Colonic mucosa (tissue), 4 donors: ENCODE results near the gene PANK4. TPM values are rescaled to one million over a fixed set of nuclear protein-coding genes. Genes with fewer than 3 reads are reported as not detected.

Experiments
- DNase-seq: peaks from one replicate; pipeline ENCODE4 v3.0.0-alpha.2; 2020
- H3K27ac ChIP-seq: fragments of 200-600 bp; one replicate; pipeline ENCODE4 v1.8.0; 2021
- H3K27me3 ChIP-seq: fragments of 200-600 bp; one replicate; pipeline ENCODE4 v1.8.0; 2021
- H3K36me3 ChIP-seq: fragments of 200-600 bp; one replicate; pipeline ENCODE4 v1.8.0; 2021
- H3K4me1 ChIP-seq: fragments of 200-600 bp; one replicate; pipeline ENCODE4 v1.8.0; 2021; ENCODE audit warnings: mild to moderate bottlenecking
- H3K4me3 ChIP-seq: fragments of 200-600 bp; one replicate; pipeline ENCODE4 v1.8.0; 2021
- H3K9ac ChIP-seq, 2 donors: one replicate each; pipeline ENCODE4 v1.7.0; 2013; ENCODE audit warnings: control low read depth in 2 of 2, low read depth in 2 of 2, low read length in 2 of 2
- H3K9me3 ChIP-seq: fragments of 200-600 bp; one replicate; pipeline ENCODE4 v1.8.0; 2021
- intact Hi-C: fragments of 100-400 bp; cut with DNase I; formaldehyde crosslinking; loops from one replicate; pipeline ENCODE4 v1.14.1; 2022
- total RNA-seq, 2 donors: library from RNA; stranded (reverse); fragmentation: NEBNext Ultra II Directional in 1 of 2; extraction: Animal tissue kit (Norgen Biotek cat#: 25700) in 1 of 2; gene quantifications; one replicate each; pipeline ENCODE4 v1.2.1, GENCODE V29; 2021
- TF ChIP-seq, protein P1 (sequence below): fragments of 200-600 bp; IDR thresholded peaks from one replicate; pipeline ENCODE4 v1.8.0; 2022; ENCODE audit warnings: antibody characterized with exemption, mild to moderate bottlenecking
- donor health status: healthy.
- donor health status: DM: no; HTN: no; CAD: no.
- donor health status: DM: no; HTN: no; CAD: no.

The PANK4 gene
- total RNA-seq, 2 donors from 2014 or later, result 27.0 to 42.0 TPM

DNA sequence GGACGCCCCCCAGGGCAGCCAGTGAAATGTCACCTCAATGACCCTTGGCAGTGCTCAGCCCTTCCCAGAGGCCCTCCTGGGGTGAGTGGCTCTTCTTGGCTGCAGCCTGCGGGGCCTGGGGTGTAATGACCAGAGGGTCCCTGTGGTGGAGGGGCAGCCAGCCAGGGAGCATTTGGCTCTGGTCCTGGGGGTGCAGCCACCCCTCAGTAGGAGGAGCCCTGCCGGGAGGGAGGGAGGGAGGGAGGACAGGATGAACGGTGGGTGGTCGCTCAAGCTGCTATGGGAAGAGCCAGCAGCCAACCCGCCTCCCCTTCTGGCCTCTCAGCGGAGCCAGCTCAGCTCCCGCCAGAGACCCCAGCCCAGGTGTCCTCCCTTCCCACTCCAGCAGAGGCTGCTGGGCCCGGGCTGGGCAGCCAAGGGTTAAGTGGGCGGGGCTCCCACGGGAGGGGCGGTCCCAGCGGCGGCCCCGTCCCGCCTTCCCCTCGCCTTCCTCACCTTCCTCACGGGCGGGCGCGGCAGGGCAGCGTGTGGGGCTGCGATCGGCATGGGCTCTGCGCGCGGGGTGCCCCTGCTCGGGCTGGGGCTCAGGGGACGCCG lies 59.3 kb downstream of the PANK4 start:
- Histone ChIP-seq H3K9ac (no peak overlapping the region), H3K9me3 (no peaks in the 10 kb centered on the region), H3K27ac (no peak overlapping the region), H3K27me3 (no peaks in the 10 kb centered on the region), H3K4me3 (no peak overlapping the region), H3K36me3 (no peaks in the 10 kb centered on the region), H3K4me1 (no peaks in the 10 kb centered on the region)
- peak; percentile 26 for DNase-seq
- TF ChIP-seq, protein P1, sequence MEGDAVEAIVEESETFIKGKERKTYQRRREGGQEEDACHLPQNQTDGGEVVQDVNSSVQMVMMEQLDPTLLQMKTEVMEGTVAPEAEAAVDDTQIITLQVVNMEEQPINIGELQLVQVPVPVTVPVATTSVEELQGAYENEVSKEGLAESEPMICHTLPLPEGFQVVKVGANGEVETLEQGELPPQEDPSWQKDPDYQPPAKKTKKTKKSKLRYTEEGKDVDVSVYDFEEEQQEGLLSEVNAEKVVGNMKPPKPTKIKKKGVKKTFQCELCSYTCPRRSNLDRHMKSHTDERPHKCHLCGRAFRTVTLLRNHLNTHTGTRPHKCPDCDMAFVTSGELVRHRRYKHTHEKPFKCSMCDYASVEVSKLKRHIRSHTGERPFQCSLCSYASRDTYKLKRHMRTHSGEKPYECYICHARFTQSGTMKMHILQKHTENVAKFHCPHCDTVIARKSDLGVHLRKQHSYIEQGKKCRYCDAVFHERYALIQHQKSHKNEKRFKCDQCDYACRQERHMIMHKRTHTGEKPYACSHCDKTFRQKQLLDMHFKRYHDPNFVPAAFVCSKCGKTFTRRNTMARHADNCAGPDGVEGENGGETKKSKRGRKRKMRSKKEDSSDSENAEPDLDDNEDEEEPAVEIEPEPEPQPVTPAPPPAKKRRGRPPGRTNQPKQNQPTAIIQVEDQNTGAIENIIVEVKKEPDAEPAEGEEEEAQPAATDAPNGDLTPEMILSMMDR, result no peak
- intact Hi-C loops, result no loop called here

DNA sequence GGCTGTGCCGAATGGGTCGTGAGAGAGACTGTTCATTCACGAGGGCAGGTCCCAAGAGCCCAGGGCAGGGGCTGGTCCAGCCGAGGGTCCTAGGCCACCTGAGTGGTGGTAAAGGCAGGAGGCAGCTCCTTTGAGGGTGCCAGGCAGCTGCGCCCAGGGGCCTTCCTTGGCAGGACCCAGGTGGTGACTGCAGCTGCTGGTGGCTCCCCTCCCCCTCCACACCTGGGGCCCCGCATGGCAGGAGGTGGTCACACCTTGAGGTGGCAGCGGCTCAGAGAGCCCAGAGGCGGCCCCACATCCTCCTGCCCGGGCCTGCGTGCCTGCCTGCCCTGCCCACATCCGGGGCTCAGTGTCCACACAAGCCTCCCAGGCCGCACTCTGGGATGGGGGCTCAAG lies 60.1 kb downstream of the PANK4 start:
- intact Hi-C loops, result no loop called here
- no peaks in the 10 kb centered on the region for H3K36me3 ChIP-seq
- H3K4me1 ChIP-seq, result no peaks in the 10 kb centered on the region
- TF ChIP-seq, protein P1, result no peak
- H3K9ac ChIP-seq, result no peak overlapping the region
- H3K27ac ChIP-seq, result no peak overlapping the region
- DNase-seq, result no peak
- no peaks in the 10 kb centered on the region for H3K9me3 ChIP-seq
- H3K27me3 ChIP-seq, result no peaks in the 10 kb centered on the region
- no peak overlapping the region for H3K4me3 ChIP-seq

DNA sequence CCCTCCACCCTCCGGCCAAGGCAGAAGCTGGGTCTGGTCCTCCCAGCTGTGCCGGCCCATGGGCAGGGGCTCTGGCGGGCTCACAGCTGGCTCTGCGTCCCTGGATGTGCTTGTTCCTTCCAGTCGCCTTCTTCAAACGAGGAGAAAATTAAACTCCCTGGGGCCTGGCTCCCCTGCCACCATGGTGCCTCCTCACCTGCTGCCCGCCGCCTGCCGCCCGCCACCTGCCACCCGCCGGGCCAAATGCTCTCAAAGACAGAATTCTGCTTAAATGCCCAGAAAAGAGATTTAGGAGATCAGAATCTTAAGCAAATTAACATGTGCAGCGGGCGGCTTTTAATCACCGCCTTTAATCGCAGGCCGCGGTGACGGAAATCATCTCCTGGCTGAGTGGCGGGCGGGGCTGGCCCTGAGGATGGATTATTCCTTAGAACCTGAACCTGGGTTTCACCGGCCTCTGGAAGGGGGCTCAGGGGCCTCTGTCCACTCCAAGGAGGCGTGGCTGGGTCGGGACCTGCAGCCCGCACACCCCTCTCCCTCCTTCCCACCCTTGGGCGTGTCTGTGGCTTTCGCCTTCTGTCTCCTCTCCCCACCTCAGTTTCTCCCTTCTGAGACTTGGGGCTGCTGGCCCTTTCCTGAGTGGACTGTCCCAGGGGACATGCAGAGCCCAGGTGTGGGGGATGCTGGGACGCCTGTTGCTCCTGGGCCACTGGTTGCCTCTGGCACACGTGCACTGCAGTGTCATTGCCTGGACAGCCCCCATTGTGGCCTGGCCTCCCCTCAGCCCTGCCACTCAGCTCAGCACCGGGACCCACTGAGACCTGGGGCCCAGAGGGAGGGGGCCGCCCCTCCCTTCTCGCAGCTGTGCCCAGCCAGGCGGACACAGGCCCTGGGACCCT lies 60.8 kb downstream of the PANK4 start:
- intact Hi-C loops, result no loop called here
- H3K36me3 ChIP-seq, result no peaks in the 10 kb centered on the region
- no peak overlapping the region for H3K9ac ChIP-seq
- DNase-seq, result no peak
- H3K4me1 ChIP-seq, result no peaks in the 10 kb centered on the region
- H3K27ac ChIP-seq, result no peak overlapping the region
- TF ChIP-seq, protein P1, result no peak
- H3K4me3 ChIP-seq, result no peak overlapping the region
- no peaks in the 10 kb centered on the region for H3K27me3 ChIP-seq
- H3K9me3 ChIP-seq, result no peaks in the 10 kb centered on the region

DNA sequence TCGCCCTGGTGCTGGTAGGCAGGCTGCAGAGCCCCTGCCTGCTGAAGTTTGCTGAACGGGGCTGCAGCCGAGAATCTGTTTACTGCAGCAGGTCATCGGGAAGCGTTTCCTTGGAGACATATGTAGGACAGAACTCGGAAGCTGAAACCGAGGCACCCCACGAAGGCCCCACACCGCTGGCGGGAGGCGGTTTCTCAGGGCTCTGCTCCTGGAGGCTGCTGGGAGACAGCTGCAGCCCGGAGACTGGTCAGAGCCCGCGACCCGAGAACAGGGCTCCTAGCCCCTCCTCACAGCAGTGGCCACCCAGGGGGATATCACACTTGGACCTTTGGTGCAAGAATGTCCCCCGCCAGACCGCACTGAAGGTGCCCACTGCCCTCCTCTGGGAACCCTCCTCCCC lies 63.0 kb downstream of the PANK4 start:
- no peak overlapping the region for H3K9ac ChIP-seq
- DNase-seq, result no peak
- H3K4me1 ChIP-seq, result no peaks in the 10 kb centered on the region
- TF ChIP-seq, protein P1, result no peak
- no peaks in the 10 kb centered on the region for H3K9me3 ChIP-seq
- H3K36me3 ChIP-seq, result no peaks in the 10 kb centered on the region
- no peak overlapping the region for H3K27ac ChIP-seq
- no peak overlapping the region for H3K4me3 ChIP-seq
- no peaks in the 10 kb centered on the region for H3K27me3 ChIP-seq
- intact Hi-C loops, result no loop called here

DNA sequence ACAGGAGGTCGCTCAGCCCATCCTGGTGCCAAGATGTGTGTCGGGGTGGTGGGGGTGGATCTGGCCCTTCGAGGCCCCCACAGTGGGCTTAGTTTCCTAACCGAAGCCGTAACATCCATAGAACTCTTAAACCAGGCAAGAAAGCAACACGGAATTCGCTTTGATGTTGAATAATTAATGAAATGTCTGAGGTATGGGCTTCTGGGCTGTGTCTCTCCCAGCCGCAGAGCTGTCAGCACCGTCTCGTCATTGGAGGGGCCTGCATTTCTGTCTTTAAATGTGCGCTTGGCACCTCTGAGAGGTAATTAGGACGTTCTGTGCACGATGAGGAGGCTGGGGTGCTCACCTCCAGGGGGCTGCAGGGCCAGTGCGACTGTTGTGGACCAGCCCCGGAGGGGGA lies 63.6 kb downstream of the PANK4 start:
- intact Hi-C loops, result no loop called here
- TF ChIP-seq, protein P1, result no peak
- no peaks in the 10 kb centered on the region for H3K9me3 ChIP-seq
- H3K27me3 ChIP-seq, result no peaks in the 10 kb centered on the region
- H3K4me3 ChIP-seq, result no peak overlapping the region
- no peak overlapping the region for H3K9ac ChIP-seq
- no peaks in the 10 kb centered on the region for H3K4me1 ChIP-seq
- no peak for DNase-seq
- no peak overlapping the region for H3K27ac ChIP-seq
- H3K36me3 ChIP-seq, result no peaks in the 10 kb centered on the region
